Testis (tissue), 3 donors: ENCODE data around the gene NCS1. TPM values are rescaled to one million over a fixed set of nuclear protein-coding genes. Genes with fewer than 3 reads are reported as not detected.

ENCODE experiments used
- DNase-seq: peaks from one replicate; pipeline ENCODE4 v3.0.0-alpha.2; 2019
- H3K27ac ChIP-seq, 2 donors: fragments of 200-600 bp; sonication (generic); one replicate each; pipeline ENCODE4 v1.5.1; 2019
- H3K27me3 ChIP-seq: fragments of 200-600 bp; sonication (generic); one replicate; pipeline ENCODE4 v1.5.1; 2019
- H3K36me3 ChIP-seq: fragments of 200-600 bp; sonication (generic); one replicate; pipeline ENCODE4 v1.5.1; 2017; ENCODE audit warnings: low read depth; ENCODE audit errors: missing control alignments
- H3K4me1 ChIP-seq: fragments of 200-600 bp; sonication (generic); one replicate; pipeline ENCODE4 v1.5.1; 2019
- H3K4me3 ChIP-seq, 2 donors: fragments of 200-600 bp; sonication (generic); one replicate each; pipeline ENCODE4 v1.5.1; 2017 to 2019
- H3K9me3 ChIP-seq: fragments of 200-600 bp; sonication (generic); one replicate; pipeline ENCODE4 v1.5.1; 2017
- POLR2A ChIP-seq: fragments of 450-650 bp; IDR thresholded peaks from one replicate; pipeline ENCODE4 v1.6.1; 2017; ENCODE audit warnings: antibody characterized with exemption, mild to moderate bottlenecking, moderate library complexity
- WGBS, 2 donors: methylation state at CpG; one replicate each; pipeline ENCODE4 v1.1.5; 2018; 5-methylcytosine and 5-hydroxymethylcytosine counted together
- intact Hi-C: fragments of 100-400 bp; cut with DNase I; formaldehyde crosslinking; loops from one replicate; pipeline ENCODE4 v1.15.1; 2023; ENCODE audit warnings: low total_unique reads
- polyA plus RNA-seq: library from polyadenylated mRNA; stranded (reverse); fragments of 350-450 nt; fragmentation: Illumina TruSeq; extraction: RNeasy Lipid Tissue Mini Kit (QIAGEN cat#74804); gene quantifications from one replicate; pipeline ENCODE4 v1.2.3, GENCODE V29; 2014; ENCODE audit warnings: low read depth, low replicate concordance; ENCODE audit not compliant: insufficient read depth
- total RNA-seq, 2 donors: library from RNA; depleted of rRNA; stranded (reverse); fragments of >200 nt; gene quantifications; one replicate each; pipeline ENCODE4 v1.2.3, GENCODE V29; 2016
- TF ChIP-seq, protein P1 (sequence below), 3 experiments: fragments of 450-650 bp in 2 of 3; fragments of 200-600 bp in 1 of 3; sonication (generic) in 1 of 3; IDR thresholded peaks; one replicate each; pipeline ENCODE4 v1.5.1; 2016 to 2019; ENCODE audit warnings: antibody characterized with exemption in 3 of 3, mild to moderate bottlenecking in 2 of 3, moderate library complexity in 1 of 3

The NCS1 gene
- total and polyA plus RNA-seq, 3 donors from 2014 or later, result 5.2 to 13.0 (median 5.2) TPM

DNA sequence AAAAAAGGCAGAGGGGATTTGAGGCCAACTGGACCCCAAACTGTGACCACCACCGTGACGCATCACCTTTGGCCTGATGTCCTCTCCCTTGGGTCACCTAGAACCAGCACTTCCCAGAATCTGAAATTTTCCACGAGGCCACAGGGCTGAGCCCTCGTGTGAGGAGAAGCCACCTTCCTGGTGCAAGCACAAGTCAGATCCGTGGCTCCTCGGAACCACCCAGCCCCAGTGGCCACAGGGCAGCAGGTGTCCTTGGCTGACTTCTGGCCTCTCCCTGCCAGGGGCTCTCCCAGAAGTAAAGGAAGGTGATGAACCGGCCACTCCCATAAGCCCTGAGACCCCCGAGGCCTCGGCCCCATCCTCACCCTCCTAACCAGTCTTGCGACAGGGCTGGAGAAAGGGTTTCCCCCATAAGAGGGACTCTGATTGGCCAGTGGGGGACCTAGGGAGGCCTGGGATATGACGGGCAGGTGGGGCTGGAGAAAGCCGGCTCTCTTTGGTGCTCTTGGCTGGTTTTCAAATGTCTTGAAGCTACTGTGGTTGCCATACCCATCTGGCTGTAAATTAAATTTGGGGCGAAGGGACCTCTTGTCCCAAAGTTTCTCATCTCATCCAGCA is 72.5 kb downstream of the NCS1 start:
- H3K36me3 ChIP-seq, result no peaks in the 10 kb centered on the region
- no peaks in the 10 kb centered on the region for H3K9me3 ChIP-seq
- TF ChIP-seq, protein P1, sequence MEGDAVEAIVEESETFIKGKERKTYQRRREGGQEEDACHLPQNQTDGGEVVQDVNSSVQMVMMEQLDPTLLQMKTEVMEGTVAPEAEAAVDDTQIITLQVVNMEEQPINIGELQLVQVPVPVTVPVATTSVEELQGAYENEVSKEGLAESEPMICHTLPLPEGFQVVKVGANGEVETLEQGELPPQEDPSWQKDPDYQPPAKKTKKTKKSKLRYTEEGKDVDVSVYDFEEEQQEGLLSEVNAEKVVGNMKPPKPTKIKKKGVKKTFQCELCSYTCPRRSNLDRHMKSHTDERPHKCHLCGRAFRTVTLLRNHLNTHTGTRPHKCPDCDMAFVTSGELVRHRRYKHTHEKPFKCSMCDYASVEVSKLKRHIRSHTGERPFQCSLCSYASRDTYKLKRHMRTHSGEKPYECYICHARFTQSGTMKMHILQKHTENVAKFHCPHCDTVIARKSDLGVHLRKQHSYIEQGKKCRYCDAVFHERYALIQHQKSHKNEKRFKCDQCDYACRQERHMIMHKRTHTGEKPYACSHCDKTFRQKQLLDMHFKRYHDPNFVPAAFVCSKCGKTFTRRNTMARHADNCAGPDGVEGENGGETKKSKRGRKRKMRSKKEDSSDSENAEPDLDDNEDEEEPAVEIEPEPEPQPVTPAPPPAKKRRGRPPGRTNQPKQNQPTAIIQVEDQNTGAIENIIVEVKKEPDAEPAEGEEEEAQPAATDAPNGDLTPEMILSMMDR (IDR thresholded peaks at IDR 0.05), result no peak
- no peak for TF ChIP-seq POLR2A
- no peak overlapping the region for H3K4me3 ChIP-seq
- 90 to 95% methylated on average over 10 to 13 of the region's 13 CpGs for WGBS, 2 donors
- no peaks in the 10 kb centered on the region for H3K27me3 ChIP-seq
- H3K27ac ChIP-seq, result no peak overlapping the region
- H3K4me1 ChIP-seq, result no peaks in the 10 kb centered on the region
- no peak for DNase-seq
- intact Hi-C loops, result no loop called here

DNA sequence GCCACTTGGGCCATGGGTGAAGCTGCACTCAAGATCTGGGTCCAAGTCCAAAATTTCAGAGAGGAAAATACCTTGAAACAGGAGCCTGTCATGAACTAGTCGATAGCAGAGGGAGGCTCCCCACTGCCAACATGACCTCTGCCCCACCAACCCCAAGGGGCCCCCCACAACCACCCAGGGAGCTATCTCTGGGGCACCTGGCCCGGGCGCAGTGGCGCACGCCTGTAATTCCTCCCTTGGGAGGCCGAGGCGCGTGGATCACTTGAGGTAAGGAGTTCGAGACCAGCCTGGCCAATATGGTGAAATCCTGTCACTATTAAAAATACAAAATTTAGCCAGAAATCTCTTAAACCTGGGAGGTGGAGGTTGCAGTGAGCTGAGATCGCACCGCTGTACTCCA is 73.3 kb downstream of the NCS1 start:
- Histone ChIP-seq H3K4me1 (no peaks in the 10 kb centered on the region), H3K36me3 (no peaks in the 10 kb centered on the region), H3K9me3 (no peaks in the 10 kb centered on the region), H3K27ac (no peak overlapping the region), H3K4me3 (no peak overlapping the region), H3K27me3 (no peaks in the 10 kb centered on the region)
- intact Hi-C loops, result no loop called here
- 96 to 97% methylated on average over 11 of the region's 11 CpGs for WGBS, 2 donors
- no peak for TF ChIP-seq POLR2A
- TF ChIP-seq, protein P1 (IDR thresholded peaks at IDR 0.05), result no peak
- DNase-seq, result no peak

DNA sequence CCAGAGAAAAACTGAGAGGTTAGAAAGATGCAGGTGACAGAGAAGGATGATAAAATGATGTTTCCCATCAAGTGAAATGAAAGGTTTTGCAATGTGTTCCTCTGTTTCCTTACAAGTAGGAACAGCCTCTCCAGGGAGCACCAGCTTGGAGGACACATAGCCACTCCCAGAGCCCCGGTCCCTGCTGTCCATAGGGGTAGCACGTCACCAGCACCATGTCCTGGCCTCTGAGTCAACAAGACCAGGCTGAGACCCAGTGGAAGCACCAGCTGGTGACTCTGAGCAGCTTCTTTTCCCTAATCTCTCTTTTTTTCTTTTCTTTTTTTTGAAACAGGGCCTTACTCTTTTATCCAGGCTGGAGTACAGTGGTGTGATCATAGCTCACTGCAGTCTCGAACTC is 73.9 kb downstream of the NCS1 start:
- TF ChIP-seq, protein P1 (IDR thresholded peaks at IDR 0.05), result no peak
- TF ChIP-seq POLR2A, result no peak
- Histone ChIP-seq H3K4me3 (no peak overlapping the region), H3K36me3 (no peaks in the 10 kb centered on the region), H3K9me3 (no peaks in the 10 kb centered on the region), H3K27me3 (no peaks in the 10 kb centered on the region), H3K4me1 (no peaks in the 10 kb centered on the region), H3K27ac (no peak overlapping the region)
- no peak for DNase-seq
- 95 to 100% methylated on average over 3 of the region's 3 CpGs for WGBS, 2 donors
- intact Hi-C loops, result no loop called here

DNA sequence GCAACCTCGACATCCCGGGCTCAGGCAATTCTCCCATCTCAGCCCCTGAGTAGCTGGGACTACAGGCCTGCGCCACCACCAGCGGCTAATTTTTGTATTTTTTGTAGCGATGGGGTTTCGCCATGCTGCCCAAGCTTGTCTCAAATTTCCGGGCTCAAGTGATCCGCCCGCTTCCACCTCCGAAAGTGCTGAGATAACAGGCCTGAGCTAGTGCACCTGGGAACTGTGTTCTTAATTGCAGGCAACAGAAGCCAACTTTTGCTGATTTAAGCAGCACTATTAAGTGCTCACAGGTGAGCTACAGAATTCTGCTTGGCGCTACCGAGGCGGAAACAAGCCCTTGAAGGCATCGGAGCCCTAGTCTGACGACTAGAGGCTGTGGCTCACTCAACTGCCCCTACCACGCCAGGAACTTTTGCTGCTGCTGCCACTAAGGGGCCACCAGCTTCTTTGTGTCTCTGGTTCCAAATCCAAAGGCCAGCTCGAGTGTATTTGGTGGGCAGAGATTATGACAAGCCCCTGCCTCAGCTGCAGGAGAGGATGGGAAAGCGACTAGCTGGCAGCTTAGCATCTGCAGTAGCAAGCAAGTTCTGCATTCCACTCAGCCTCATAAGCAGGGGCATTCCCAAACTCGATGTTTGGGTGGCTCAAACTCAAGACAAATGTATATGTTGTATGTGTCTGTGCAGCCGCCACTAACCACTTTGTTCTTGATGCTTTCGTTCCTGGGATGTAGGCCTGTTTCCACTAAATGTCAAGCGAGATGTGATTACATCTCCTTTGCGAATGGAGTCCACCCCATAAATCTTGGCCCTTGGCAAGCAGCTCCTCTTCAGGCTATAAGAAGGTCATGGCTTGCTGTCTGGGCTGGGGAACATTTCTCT is 82.8 kb downstream of the NCS1 start:
- 68% methylated on average over 21 to 23 of the region's 23 CpGs for WGBS, 2 donors
- intact Hi-C loops, result no loop called here

More for the DNA sequence above, 82.8 kb downstream of the NCS1 start:
- TF ChIP-seq POLR2A, result no peak
- TF ChIP-seq, protein P1 (IDR thresholded peaks at IDR 0.05), result no peak
- no peaks in the 10 kb centered on the region for H3K9me3 ChIP-seq
- H3K4me1 ChIP-seq, result no peaks in the 10 kb centered on the region
- peak overlapping the region; percentile 21 to 51 for H3K4me3 ChIP-seq
- H3K27me3 ChIP-seq, result no peaks in the 10 kb centered on the region
- no peak for DNase-seq
- no peaks in the 10 kb centered on the region for H3K36me3 ChIP-seq
- no peak overlapping the region for H3K27ac ChIP-seq
